Measurements from ENCODE around the gene PLK3.

DNA sequence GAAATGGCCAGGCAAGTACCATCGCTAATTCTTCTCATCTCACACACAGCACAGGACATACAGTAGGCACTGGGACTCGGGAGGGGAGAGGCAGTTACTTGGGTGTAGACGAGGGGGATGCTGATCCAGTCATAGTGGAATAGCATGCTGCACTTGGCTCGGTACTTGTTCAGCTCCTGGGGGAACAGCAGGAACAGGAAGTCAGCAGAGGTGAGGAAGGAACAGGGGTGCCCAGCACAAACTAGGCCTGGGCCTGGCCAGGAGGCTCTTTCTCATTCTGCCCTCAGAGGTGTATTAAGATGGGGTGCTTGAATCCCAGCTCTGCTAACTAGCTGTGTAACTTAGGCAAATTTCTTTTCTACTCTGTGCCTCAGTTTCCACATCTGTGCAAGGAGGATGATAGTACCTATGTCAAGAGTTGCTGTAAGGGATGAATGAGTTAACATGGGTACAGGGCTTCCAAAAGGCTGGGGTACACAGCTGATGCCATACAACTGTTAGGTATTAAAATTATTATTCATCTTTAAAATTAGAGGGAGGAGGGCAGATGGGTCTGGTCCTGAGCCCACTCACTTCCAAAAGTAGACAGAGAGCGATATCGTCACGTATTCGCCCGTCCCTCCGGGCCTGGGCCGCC is 14.6 kb upstream of the PLK3 start:
- TF ChIP-seq CTCF (IDR thresholded peaks at IDR 0.05 in 2 of 3, conservative IDR thresholded peaks at IDR 0.05 in 1 of 3; ENCODE audit: control insufficient read depth in 2 of 3, extremely low read depth in 1 of 3, insufficient read depth in 1 of 3, low read depth in 3 of 3, low read length in 3 of 3) (no peak), CREM (IDR thresholded peaks at IDR 0.05; ENCODE audit: low read depth) (no peak), RAD21 (IDR thresholded peaks at IDR 0.05; ENCODE audit: insufficient read depth, low read depth, low read length) (no peak), SMARCA5 (IDR thresholded peaks at IDR 0.05) (no peak), JUNB (IDR thresholded peaks at IDR 0.05) (no peak), CHD1 (IDR thresholded peaks at IDR 0.05; ENCODE audit: low read depth, low read length) (no peak), PRDM15 (CRISPR knock-in tag; IDR thresholded peaks at IDR 0.05) (no peak), POLR2A (IDR thresholded peaks at IDR 0.05; ENCODE audit: low read depth, low read length) (no peak), EZH2 (IDR thresholded peaks at IDR 0.05; ENCODE audit: borderline replicate concordance, control insufficient read depth, low read depth, low read length) (no peak), CREB1 (IDR thresholded peaks at IDR 0.05; ENCODE audit: low read depth) (no peak), NFIC (IDR thresholded peaks at IDR 0.05; ENCODE audit: low read depth, low read length) (no peak), ASH2L (IDR thresholded peaks at IDR 0.05; ENCODE audit: borderline replicate concordance, low read depth) (no peak), TAF1 (IDR thresholded peaks at IDR 0.05; ENCODE audit: borderline replicate concordance, low read depth, low read length) (no peak)

All from GM12878 (cell line).